Lung (tissue), 12 donors: Measurements from ENCODE around the gene UBR4. TPM values are rescaled to one million over a fixed set of nuclear protein-coding genes. Genes with fewer than 3 reads are reported as not detected.
A peak's percentile ranks its signal among the peaks of the same experiment; 100 is the strongest.

Experiments
- ATAC-seq: fragments of 200-7000 bp; cut with Tn5 transposase; one replicate; pipeline ENCODE4 v1.9.1; 2020; ENCODE audit warnings: moderate number of reproducible peaks; ENCODE audit not compliant: insufficient read depth, low FRiP score
- DNase-seq, 3 donors: peaks; one replicate each; pipeline ENCODE4 v3.0.0-alpha.2; 2013 to 2017
- H3K27ac ChIP-seq, 2 donors: one replicate each; pipeline ENCODE4 v1.5.1; 2013; ENCODE audit warnings: mild to moderate bottlenecking in 2 of 2, moderate library complexity in 2 of 2, control low read depth in 1 of 2, inconsistent platforms in 1 of 2, low read depth in 1 of 2, low read length in 1 of 2
- H3K27me3 ChIP-seq, 3 donors: one replicate each; pipeline ENCODE4 v1.5.1; 2013; ENCODE audit warnings: low read length in 2 of 3; ENCODE audit not compliant: control insufficient read depth in 3 of 3, insufficient read depth in 3 of 3
- H3K36me3 ChIP-seq, 4 donors: one replicate each; pipeline ENCODE4 v1.5.1; 2013; ENCODE audit warnings: low read length in 4 of 4, mild to moderate bottlenecking in 1 of 4, moderate library complexity in 1 of 4; ENCODE audit not compliant: control insufficient read depth in 4 of 4, insufficient read depth in 4 of 4
- H3K4me1 ChIP-seq, 5 donors: one replicate each; pipeline ENCODE4 v1.5.1; 2013; ENCODE audit warnings: low read length in 5 of 5, mild to moderate bottlenecking in 2 of 5, moderate library complexity in 1 of 5; ENCODE audit not compliant: control insufficient read depth in 5 of 5, insufficient read depth in 5 of 5
- H3K4me3 ChIP-seq: one replicate; pipeline ENCODE4 v1.5.1; 2013; ENCODE audit warnings: mild to moderate bottlenecking, control low read depth, moderate library complexity
- H3K9ac ChIP-seq, 2 donors: one replicate each; pipeline ENCODE4 v1.5.1; 2013; ENCODE audit warnings: low read length in 2 of 2, control low read depth in 1 of 2; ENCODE audit not compliant: insufficient read depth in 1 of 2
- H3K9me3 ChIP-seq, 4 donors: one replicate each; pipeline ENCODE4 v1.5.1; 2013; ENCODE audit warnings: low read length in 3 of 4, mild to moderate bottlenecking in 1 of 4, moderate library complexity in 1 of 4; ENCODE audit not compliant: control insufficient read depth in 4 of 4, insufficient read depth in 3 of 4
- WGBS, 2 donors: extraction: QIAGEN DNeasy Blood & Tissue Kit; methylation state at CpG; one replicate each; pipeline ENCODE4 v1.1.7; 2013; 5-methylcytosine and 5-hydroxymethylcytosine counted together
- polyA plus RNA-seq, 2 donors: library from polyadenylated mRNA; stranded (reverse); fragments of 200-250 nt; gene quantifications; one replicate each; pipeline ENCODE4 v1.2.1, GENCODE V29; 2013
- total RNA-seq, 2 donors: library from RNA; depleted of rRNA in 1 of 2; stranded (reverse); fragments of >200 nt in 1 of 2; gene quantifications; one replicate each; pipeline ENCODE4 v1.2.1, GENCODE V29; 2014 to 2021
- TF ChIP-seq, protein P1 (sequence below): IDR thresholded peaks from 2 replicates; pipeline ENCODE4 v1.5.1; 2012; ENCODE audit warnings: mild to moderate bottlenecking; ENCODE audit errors: control extremely low read depth, extremely low read depth
- donor health status: control.
- donor health status: control.
- donor health status: Bipolar disorder and iron deficiency.
- donor health status: healthy.
- donor health status: DM: yes; HTN: yes; CAD: no.

Gene UBR4
- total and polyA plus RNA-seq, 4 donors: 90.8 to 128 (median 113) TPM

DNA sequence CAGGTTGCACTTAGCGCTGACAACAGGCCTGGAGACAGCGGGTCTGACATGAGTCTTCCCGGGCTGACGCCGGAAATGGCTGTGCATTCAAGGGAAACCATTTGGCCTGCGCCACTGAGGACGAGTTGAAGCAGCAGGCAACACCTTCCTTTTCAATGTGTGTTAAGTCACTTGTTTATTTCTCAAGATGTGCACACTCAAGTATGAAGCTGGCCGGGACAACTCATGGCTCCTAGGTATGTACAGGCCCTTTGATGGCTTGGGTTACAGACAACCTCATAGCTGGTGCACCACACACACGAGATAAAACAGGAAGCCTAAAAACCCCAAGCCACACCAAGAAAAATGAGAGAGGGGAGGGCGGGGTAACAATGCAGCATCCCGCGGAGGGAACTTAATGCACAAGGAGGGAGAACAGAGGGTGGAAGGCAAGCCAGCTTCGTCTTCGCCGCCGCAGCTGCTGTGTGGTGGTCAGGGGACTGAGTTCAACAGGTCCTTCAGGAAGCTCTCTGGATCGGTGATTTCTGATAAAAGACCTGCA lies 135.6 kb downstream of the UBR4 start:
- Histone ChIP-seq H3K9me3 (no peaks in the 10 kb centered on the region), H3K4me1 (peaks cover 0 to 10% (median 0%) of the 10 kb centered on the region in 5 donors), H3K9ac (no peak overlapping the region), H3K4me3 (no peak overlapping the region), H3K27me3 (no peaks in the 10 kb centered on the region), H3K27ac (peak overlapping the region in 1 of 2 donors; percentile 44), H3K36me3 (peaks cover 35 to 48% (median 42%) of the 10 kb centered on the region in 4 donors)
- ATAC-seq (no peak), DNase-seq (no peak)
- TF ChIP-seq, protein P1, sequence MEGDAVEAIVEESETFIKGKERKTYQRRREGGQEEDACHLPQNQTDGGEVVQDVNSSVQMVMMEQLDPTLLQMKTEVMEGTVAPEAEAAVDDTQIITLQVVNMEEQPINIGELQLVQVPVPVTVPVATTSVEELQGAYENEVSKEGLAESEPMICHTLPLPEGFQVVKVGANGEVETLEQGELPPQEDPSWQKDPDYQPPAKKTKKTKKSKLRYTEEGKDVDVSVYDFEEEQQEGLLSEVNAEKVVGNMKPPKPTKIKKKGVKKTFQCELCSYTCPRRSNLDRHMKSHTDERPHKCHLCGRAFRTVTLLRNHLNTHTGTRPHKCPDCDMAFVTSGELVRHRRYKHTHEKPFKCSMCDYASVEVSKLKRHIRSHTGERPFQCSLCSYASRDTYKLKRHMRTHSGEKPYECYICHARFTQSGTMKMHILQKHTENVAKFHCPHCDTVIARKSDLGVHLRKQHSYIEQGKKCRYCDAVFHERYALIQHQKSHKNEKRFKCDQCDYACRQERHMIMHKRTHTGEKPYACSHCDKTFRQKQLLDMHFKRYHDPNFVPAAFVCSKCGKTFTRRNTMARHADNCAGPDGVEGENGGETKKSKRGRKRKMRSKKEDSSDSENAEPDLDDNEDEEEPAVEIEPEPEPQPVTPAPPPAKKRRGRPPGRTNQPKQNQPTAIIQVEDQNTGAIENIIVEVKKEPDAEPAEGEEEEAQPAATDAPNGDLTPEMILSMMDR: no peak
- 66 to 74% methylated on average over 17 of the region's 17 CpGs for WGBS, 2 donors

DNA sequence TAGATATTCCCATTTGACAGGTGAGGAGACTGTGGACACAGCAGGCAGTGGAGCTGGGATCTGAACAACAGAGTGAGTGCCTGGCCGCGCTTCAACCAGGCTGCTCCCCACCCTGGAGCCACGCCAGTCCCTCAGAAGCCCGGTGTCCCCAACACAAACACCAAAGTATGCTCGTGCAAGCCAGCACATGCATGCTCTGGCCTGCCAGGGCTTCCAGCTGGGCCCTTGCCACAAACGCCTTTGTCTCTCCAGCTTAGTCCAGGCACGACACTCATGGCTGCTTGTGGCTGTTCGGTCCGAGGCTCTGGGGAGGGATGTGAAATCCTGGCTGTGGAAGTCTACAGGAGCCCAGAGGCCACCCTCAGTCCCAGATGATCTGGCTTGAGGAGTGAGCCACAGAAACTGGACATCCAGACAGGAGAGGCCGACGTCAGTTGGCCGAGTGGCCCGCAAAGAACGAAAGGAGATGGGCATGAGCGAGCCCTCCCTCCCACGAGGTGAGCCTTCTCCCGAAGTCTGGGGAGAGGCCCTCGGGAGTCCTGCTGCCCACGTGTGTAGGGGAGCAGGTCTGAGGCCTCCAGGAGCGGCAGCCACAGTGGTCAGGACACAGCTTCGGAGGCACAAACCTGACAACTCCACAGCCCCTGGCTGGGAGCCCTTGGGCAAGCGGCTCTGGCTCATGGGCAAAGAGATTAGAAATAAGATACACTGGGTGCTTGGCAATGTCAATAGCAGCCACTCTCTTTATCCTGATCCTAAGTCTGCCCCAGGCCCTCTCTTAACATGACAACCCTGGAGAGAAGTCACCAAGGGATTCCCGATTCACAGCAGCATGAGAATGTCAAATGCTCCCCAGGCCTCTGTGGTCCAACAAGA lies 136.5 kb downstream of the UBR4 start:
- Histone ChIP-seq H3K36me3 (peaks cover 32 to 44% (median 37%) of the 10 kb centered on the region in 4 donors), H3K9ac (no peak overlapping the region), H3K27ac (no peak overlapping the region), H3K27me3 (no peaks in the 10 kb centered on the region), H3K9me3 (no peaks in the 10 kb centered on the region), H3K4me3 (no peak overlapping the region), H3K4me1 (peaks cover 0 to 12% (median 0%) of the 10 kb centered on the region in 5 donors)
- TF ChIP-seq, protein P1: no peak
- no peak for ATAC-seq
- DNase-seq: peak; percentile 69 to 82 (median 70)
- WGBS, 2 donors: 79 to 89% methylated on average over 23 of the region's 23 CpGs

DNA sequence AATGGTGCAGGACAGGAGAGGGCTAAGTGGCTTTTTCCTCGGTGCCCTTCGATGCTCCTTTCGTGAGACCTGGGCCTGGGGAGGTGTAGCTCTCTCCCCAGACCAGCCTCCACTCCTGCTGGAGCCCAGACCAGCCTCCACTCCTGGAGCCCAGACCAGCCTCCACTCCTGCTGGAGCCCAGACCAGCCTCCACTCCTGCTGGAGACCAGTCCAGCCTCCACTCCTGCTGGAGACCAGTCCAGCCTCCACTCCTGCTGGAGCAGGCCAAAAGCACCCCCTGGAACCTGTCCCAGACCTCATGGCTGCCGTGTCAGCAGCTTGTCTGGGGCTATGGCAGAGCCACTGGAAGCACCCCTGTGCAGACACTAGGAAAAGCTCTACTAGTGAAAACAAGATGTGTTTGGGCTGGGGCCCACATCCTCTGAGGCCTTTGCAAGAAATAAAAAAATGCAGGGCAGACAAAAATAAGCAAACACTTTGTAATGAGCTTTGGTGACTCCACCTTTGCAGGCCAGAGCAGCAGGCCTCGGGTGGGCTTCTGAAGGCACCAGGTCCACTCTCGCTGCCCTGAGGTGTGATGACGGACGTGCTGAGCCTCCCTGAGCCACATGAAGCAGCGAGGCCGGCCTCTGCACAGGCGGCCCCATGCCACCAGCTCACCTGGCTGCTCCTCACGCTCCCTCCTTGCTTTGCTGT lies 137.6 kb downstream of the UBR4 start:
- WGBS, 2 donors: 86 to 90% methylated on average over 12 of the region's 12 CpGs
- Histone ChIP-seq H3K4me3 (no peak overlapping the region), H3K9ac (no peak overlapping the region), H3K36me3 (peaks cover 28 to 40% (median 30%) of the 10 kb centered on the region in 4 donors), H3K4me1 (peaks cover 0 to 18% (median 0%) of the 10 kb centered on the region in 5 donors), H3K27me3 (no peaks in the 10 kb centered on the region), H3K27ac (no peak overlapping the region), H3K9me3 (no peaks in the 10 kb centered on the region)
- TF ChIP-seq, protein P1: no peak
- ATAC-seq (no peak), DNase-seq (no peak)
